K562 (cell line): ENCODE data around the gene HSP90AA1. TPM values are rescaled to one million over a fixed set of nuclear protein-coding genes. Genes with fewer than 3 reads are reported as not detected.

Experiments
- ADNP ChIP-seq: fragments of 200-800 bp; sonication (Bioruptor generic); IDR thresholded peaks from 2 replicates; pipeline ENCODE4 v1.6.1; 2016; ENCODE audit warnings: missing genetic modification characterization, missing compliant biosample characterization
- BCL6 ChIP-seq: fragments of 250-450 bp; sonication (Bioruptor Pico); IDR thresholded peaks from 2 replicates; pipeline ENCODE4 v1.4.0; 2020
- CSDE1 ChIP-seq, 2 experiments: fragments of 450-650 bp; IDR thresholded peaks; 2 replicates each; pipeline ENCODE4 v1.6.1; 2016; ENCODE audit warnings: mild to moderate bottlenecking in 1 of 2
- CTCF ChIP-seq, 3 experiments: IDR thresholded peaks in 2 of 3; conservative IDR thresholded peaks in 1 of 3; 2 replicates each; pipeline ENCODE4 v1.5.1; 2011 to 2012; ENCODE audit warnings: low read length in 3 of 3, mild to moderate bottlenecking in 3 of 3, control low read depth in 2 of 3, improper control_type of control experiment in 1 of 3, inconsistent platforms in 1 of 3, low read depth in 1 of 3, mixed read lengths in 1 of 3, moderate library complexity in 1 of 3; ENCODE audit not compliant: insufficient read depth in 2 of 3
- EGR1 ChIP-seq: fragments of 450-650 bp; conservative IDR thresholded peaks from 2 replicates; pipeline ENCODE4 v1.6.1; 2017; ENCODE audit warnings: mild to moderate bottlenecking
- FOXK2 ChIP-seq, 2 experiments: fragments of 450-650 bp; IDR thresholded peaks in 1 of 2; conservative IDR thresholded peaks in 1 of 2; 2 replicates each; pipeline ENCODE4 v1.6.1; 2016; ENCODE audit warnings: low read depth in 2 of 2, mild to moderate bottlenecking in 1 of 2
- IFI16 ChIP-seq: fragments of 250-450 bp; sonication (Bioruptor Pico); IDR thresholded peaks from 2 replicates; pipeline ENCODE4 v2.1.2; 2022; ENCODE audit warnings: mild to moderate bottlenecking, inconsistent platforms
- KHSRP ChIP-seq: fragments of 450-650 bp; IDR thresholded peaks from 2 replicates; pipeline ENCODE4 v1.6.1; 2017
- MYC ChIP-seq, 2 experiments: fragments of 250-450 bp in 1 of 2; sonication (Bioruptor Pico) in 1 of 2; IDR thresholded peaks; 2 replicates each; pipeline versions ENCODE4 v1.5.1 to v1.6.1; 2012 to 2021; ENCODE audit warnings: low read depth in 2 of 2, borderline replicate concordance in 1 of 2, improper control_type of control experiment in 1 of 2, low read length in 1 of 2, mild to moderate bottlenecking in 1 of 2, moderate library complexity in 1 of 2
- NR3C1 ChIP-seq: sonication (generic); formaldehyde crosslinking; IDR thresholded peaks from 2 replicates; pipeline ENCODE4 v1.8.1; 2022; ENCODE audit warnings: missing genetic modification reagents
- RBFOX2 ChIP-seq: fragments of 200-400 bp; formaldehyde crosslinking; IDR thresholded peaks from 2 replicates; pipeline ENCODE4 v1.6.1; 2017; ENCODE audit warnings: low read depth, mild to moderate bottlenecking, low read length, moderate library complexity
- SMC3 ChIP-seq: conservative IDR thresholded peaks from 2 replicates; pipeline ENCODE4 v1.6.1; 2011; ENCODE audit warnings: low read depth, low read length, improper control_type of control experiment; ENCODE audit not compliant: insufficient read depth
- TEAD1 ChIP-seq, 2 experiments: fragments of 450-650 bp in 1 of 2; sonication (generic) in 1 of 2; formaldehyde crosslinking; IDR thresholded peaks; 2 replicates each; pipeline versions ENCODE4 v1.4.0 to v1.8.0; 2020 to 2022; ENCODE audit warnings: mild to moderate bottlenecking in 2 of 2, missing genetic modification reagents in 1 of 2
- TFAP4 ChIP-seq: sonication (generic); formaldehyde crosslinking; IDR thresholded peaks from 2 replicates; pipeline ENCODE4 v1.8.0; 2022; ENCODE audit warnings: missing genetic modification reagents, mild to moderate bottlenecking, moderate library complexity, borderline replicate concordance
- U2AF1 ChIP-seq: fragments of 200-400 bp; formaldehyde crosslinking; optimal IDR thresholded peaks from 2 replicates; pipeline ENCODE3; 2017; ENCODE audit warnings: mild to moderate bottlenecking, low read depth, low read length, moderate library complexity
- ZNF408 ChIP-seq: fragments of 250-450 bp; sonication (Bioruptor Pico); IDR thresholded peaks from 2 replicates; pipeline ENCODE4 v1.4.0; 2020; ENCODE audit warnings: low read depth, mild to moderate bottlenecking, moderate library complexity
- ZNF41 ChIP-seq: fragments of 250-450 bp; sonication (Bioruptor Pico); conservative IDR thresholded peaks from 2 replicates; pipeline ENCODE4 v1.4.0; 2020; ENCODE audit warnings: mild to moderate bottlenecking
- ZNF609 ChIP-seq: sonication (generic); formaldehyde crosslinking; IDR thresholded peaks from 2 replicates; pipeline ENCODE4 v1.8.1; 2023; ENCODE audit warnings: missing genetic modification reagents, mild to moderate bottlenecking, borderline replicate concordance
- polyA plus RNA-seq, 8 experiments: library from polyadenylated mRNA; depleted of rRNA in 4 of 8; stranded (reverse) in 5 of 8; unstranded in 3 of 8; fragments of >200 nt; fragmentation: Nextera tagmentation in 2 of 8; fragmentation: Illumina TruSeq in 1 of 8; extraction: Ambion mirVana in 2 of 8; extraction: Trizol in 1 of 8; gene quantifications; 2 replicates each; pipeline versions ENCODE4 v1.2.1 to v1.2.3, GENCODE V29; 2011 to 2014; ENCODE audit warnings: inconsistent platforms in 1 of 8, missing spikeins in 1 of 8
- total RNA-seq, 7 experiments: library from RNA; depleted of rRNA in 6 of 7; stranded (reverse); fragments of >200 nt in 6 of 7; fragmentation: Illumina TruSeq in 2 of 7; extraction: Trizol in 2 of 7; gene quantifications; 2 replicates each; pipeline versions ENCODE4 v1.2.1 to v1.2.3, GENCODE V29; 2011 to 2021; ENCODE audit warnings: low replicate concordance in 1 of 7
- TF ChIP-seq, protein P1 (sequence below): fragments of 450-650 bp; IDR thresholded peaks from 2 replicates; pipeline ENCODE4 v1.6.1; 2016; ENCODE audit warnings: missing biosample characterization, missing genetic modification characterization

HSP90AA1 gene
- total and polyA plus RNA-seq, 9 of the 15 experiments (the other 6 are each of a cell fraction or from before 2014, with no cell fraction given): 377 to 1,731 (median 879) TPM

GRCh38 chr14:102063109-102063807, 23.6 kb downstream of the HSP90AA1 start (continued):
- TF ChIP-seq U2AF1 (no peak), TEAD1 (CRISPR knock-in tag; IDR thresholded peaks at IDR 0.05) (no peak), FOXK2 (conservative IDR thresholded peaks at IDR 0.05 in 1 of 2, IDR thresholded peaks at IDR 0.05 in 1 of 2; ENCODE audit: low read depth in 2 of 2) (peak in 1 of 2 experiments; percentile 45; a peak in 1 of 4 replicates), ZNF41 (no peak), RBFOX2 (peak; percentile 43; the same call in 1 of the 2 replicates), CSDE1 (IDR thresholded peaks at IDR 0.05) (no peak), CTCF (IDR thresholded peaks at IDR 0.05 in 2 of 3, conservative IDR thresholded peaks at IDR 0.05 in 1 of 3; ENCODE audit: insufficient read depth in 2 of 3, low read depth in 1 of 3, low read length in 3 of 3) (peak; percentile 37 to 64 (median 63); a peak in 5 of 6 replicates), KHSRP (no peak), ZNF609 (no peak), IFI16 (CRISPR knock-in tag) (no peak), SMC3 (0 out of 2 replicates have a peak, but pooled peaks have one; percentile 31), BCL6 (CRISPR knock-in tag) (no peak), ADNP (tag) (no peak), NR3C1 (no peak), EGR1 (peak; percentile 36; the same call in 1 of the 2 replicates), ZNF408 (CRISPR knock-in tag) (no peak), MYC (IDR thresholded peaks at IDR 0.05; ENCODE audit: low read depth, low read length) (peak; percentile 15; the same call in 1 of the 2 replicates), MYC (CRISPR knock-in tag; IDR thresholded peaks at IDR 0.05; ENCODE audit: borderline replicate concordance, low read depth) (no peak), TFAP4 (CRISPR knock-in tag) (peak; percentile 11; the same call in 1 of the 2 replicates)
- TF ChIP-seq, protein P1, sequence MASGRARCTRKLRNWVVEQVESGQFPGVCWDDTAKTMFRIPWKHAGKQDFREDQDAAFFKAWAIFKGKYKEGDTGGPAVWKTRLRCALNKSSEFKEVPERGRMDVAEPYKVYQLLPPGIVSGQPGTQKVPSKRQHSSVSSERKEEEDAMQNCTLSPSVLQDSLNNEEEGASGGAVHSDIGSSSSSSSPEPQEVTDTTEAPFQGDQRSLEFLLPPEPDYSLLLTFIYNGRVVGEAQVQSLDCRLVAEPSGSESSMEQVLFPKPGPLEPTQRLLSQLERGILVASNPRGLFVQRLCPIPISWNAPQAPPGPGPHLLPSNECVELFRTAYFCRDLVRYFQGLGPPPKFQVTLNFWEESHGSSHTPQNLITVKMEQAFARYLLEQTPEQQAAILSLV: no peak
